H9 (cell line): Measurements from ENCODE around the gene MACROH2A1. TPM values are rescaled to one million over a fixed set of nuclear protein-coding genes. Genes with fewer than 3 reads are reported as not detected.

Experiments
- DNase-seq: peaks from one replicate; pipeline ENCODE4 v3.0.0-alpha.2; 2017
- H2AFZ ChIP-seq: one replicate; pipeline ENCODE4 v1.6.1; 2013; ENCODE audit warnings: mild to moderate bottlenecking, low read length, control low read depth, moderate library complexity
- H2AK5ac ChIP-seq: 2 replicates; pipeline ENCODE4 v1.6.1; 2013; ENCODE audit warnings: low read length, control low read depth, mixed read lengths; ENCODE audit not compliant: insufficient read length
- H2BK120ac ChIP-seq: one replicate; pipeline ENCODE4 v1.6.1; 2013; ENCODE audit warnings: low read depth, mild to moderate bottlenecking, low read length, control low read depth, inconsistent platforms; ENCODE audit not compliant: poor library complexity, severe bottlenecking
- H2BK12ac ChIP-seq: 2 replicates; pipeline ENCODE4 v1.6.1; 2013; ENCODE audit warnings: low read length, control low read depth, mixed read lengths, low read depth; ENCODE audit not compliant: insufficient read length
- H2BK15ac ChIP-seq: 2 replicates; pipeline ENCODE4 v1.6.1; 2013; ENCODE audit warnings: low read depth, low read length, control low read depth
- H2BK20ac ChIP-seq: one replicate; pipeline ENCODE4 v1.6.1; 2013; ENCODE audit warnings: low read depth, mild to moderate bottlenecking, low read length, control low read depth, inconsistent platforms; ENCODE audit not compliant: poor library complexity, severe bottlenecking
- H2BK5ac ChIP-seq: 2 replicates; pipeline ENCODE4 v1.6.1; 2013; ENCODE audit warnings: low read length, control low read depth, mixed read lengths; ENCODE audit not compliant: insufficient read length
- H3K14ac ChIP-seq: 2 replicates; pipeline ENCODE4 v1.6.1; 2013; ENCODE audit warnings: low read length, control low read depth; ENCODE audit not compliant: insufficient read depth
- H3K18ac ChIP-seq: 2 replicates; pipeline ENCODE4 v1.6.1; 2013; ENCODE audit warnings: low read depth, mild to moderate bottlenecking, mixed read lengths, low read length, control low read depth; ENCODE audit not compliant: insufficient read length
- H3K23ac ChIP-seq: 2 replicates; pipeline ENCODE4 v1.6.1; 2013; ENCODE audit warnings: low read length, control low read depth, mixed read lengths, low read depth; ENCODE audit not compliant: insufficient read length
- H3K23me2 ChIP-seq: 2 replicates; pipeline ENCODE4 v1.6.1; 2013; ENCODE audit warnings: low read depth, mild to moderate bottlenecking, mixed read lengths, low read length, control low read depth; ENCODE audit not compliant: insufficient read length, poor library complexity, severe bottlenecking
- H3K27ac ChIP-seq: 2 replicates; pipeline ENCODE4 v1.5.1; 2013; ENCODE audit warnings: low read length, control low read depth, mixed read lengths, low read depth; ENCODE audit not compliant: insufficient read length
- H3K27me3 ChIP-seq: 2 replicates; pipeline ENCODE4 v1.6.1; 2013; ENCODE audit warnings: low read length, control low read depth, inconsistent platforms; ENCODE audit not compliant: insufficient read depth
- H3K4ac ChIP-seq: 2 replicates; pipeline ENCODE4 v1.6.1; 2013; ENCODE audit warnings: low read depth, mild to moderate bottlenecking, control low read depth, inconsistent platforms, low read length, moderate library complexity
- H3K4me1 ChIP-seq: 2 replicates; pipeline ENCODE4 v1.6.1; 2013; ENCODE audit warnings: low read length, control low read depth, inconsistent platforms; ENCODE audit not compliant: insufficient read depth
- H3K4me2 ChIP-seq: 2 replicates; pipeline ENCODE4 v1.6.1; 2013; ENCODE audit warnings: low read length, control low read depth, mixed read lengths; ENCODE audit not compliant: insufficient read length, insufficient read depth
- H3K56ac ChIP-seq: 2 replicates; pipeline ENCODE4 v1.6.1; 2013; ENCODE audit warnings: low read depth, mild to moderate bottlenecking, mixed read lengths, low read length, control low read depth; ENCODE audit not compliant: insufficient read length
- H3K79me1 ChIP-seq: 2 replicates; pipeline ENCODE4 v1.6.1; 2013; ENCODE audit warnings: low read depth, mild to moderate bottlenecking, moderate library complexity, low read length, control low read depth, inconsistent platforms; ENCODE audit not compliant: insufficient read depth, poor library complexity, severe bottlenecking
- H3K79me2 ChIP-seq: 2 replicates; pipeline ENCODE4 v1.6.1; 2013; ENCODE audit warnings: low read length, control low read depth, inconsistent platforms; ENCODE audit not compliant: insufficient read depth
- H3K9ac ChIP-seq: 2 replicates; pipeline ENCODE4 v1.6.1; 2013; ENCODE audit warnings: low read length, control low read depth, mixed read lengths; ENCODE audit not compliant: insufficient read length; ENCODE audit errors: extremely low read depth
- H3K9me3 ChIP-seq: one replicate; pipeline ENCODE4 v1.6.1; 2013; ENCODE audit warnings: low read depth, low read length, inconsistent platforms; ENCODE audit not compliant: control insufficient read depth
- H3T11ph ChIP-seq: one replicate; pipeline ENCODE4 v1.6.1; 2013; ENCODE audit warnings: mild to moderate bottlenecking, low read length, control low read depth, inconsistent platforms
- H4K20me1 ChIP-seq: one replicate; pipeline ENCODE4 v1.6.1; 2013; ENCODE audit not compliant: control insufficient read depth, insufficient read length, insufficient read depth
- H4K5ac ChIP-seq: 2 replicates; pipeline ENCODE4 v1.6.1; 2013; ENCODE audit warnings: low read depth, mild to moderate bottlenecking, mixed read lengths, low read length, control low read depth; ENCODE audit not compliant: insufficient read length
- H4K8ac ChIP-seq: replicated peaks from 2 replicates; pipeline ENCODE4 v1.6.1; 2013; ENCODE audit warnings: low read length, control low read depth, mixed read lengths, low read depth; ENCODE audit not compliant: insufficient read length
- H4K91ac ChIP-seq: 2 replicates; pipeline ENCODE4 v1.6.1; 2013; ENCODE audit warnings: low read depth, mild to moderate bottlenecking, moderate library complexity, mixed read lengths, low read length, control low read depth; ENCODE audit not compliant: insufficient read length
- H3K27ac Mint-ChIP-seq, 3 experiments: 2 replicates in 2 of 3; 3 replicates in 1 of 3; pipeline ENCODE4 v1.8.0; 2020 to 2021; ENCODE audit warnings: mixed read lengths in 3 of 3, mild to moderate bottlenecking in 1 of 3, moderate library complexity in 1 of 3
- H3K27me3 Mint-ChIP-seq: 2 replicates; pipeline ENCODE4 v1.8.0; 2021; ENCODE audit warnings: low read depth, mild to moderate bottlenecking, moderate library complexity, mixed read lengths
- H3K36me3 Mint-ChIP-seq, 3 experiments: 2 replicates in 2 of 3; 3 replicates in 1 of 3; pipeline ENCODE4 v1.8.0; 2020 to 2021; ENCODE audit warnings: low read depth in 3 of 3, mixed read lengths in 3 of 3; ENCODE audit not compliant: insufficient read depth in 1 of 3
- H3K4me1 Mint-ChIP-seq, 2 experiments: 2 replicates each; pipeline ENCODE4 v1.8.0; 2020; ENCODE audit warnings: mixed read lengths in 2 of 2
- H3K4me3 Mint-ChIP-seq, 2 experiments: 2 replicates in 1 of 2; 3 replicates in 1 of 2; pipeline ENCODE4 v1.8.0; 2020 to 2021; ENCODE audit warnings: mild to moderate bottlenecking in 2 of 2, mixed read lengths in 2 of 2, moderate library complexity in 1 of 2
- H3K9me3 Mint-ChIP-seq, 2 experiments: 2 replicates in 1 of 2; 3 replicates in 1 of 2; pipeline ENCODE4 v1.8.0; 2020; ENCODE audit warnings: mild to moderate bottlenecking in 2 of 2, mixed read lengths in 2 of 2, moderate library complexity in 1 of 2
- WGBS: extraction: QIAGEN DNeasy Blood & Tissue Kit; methylation state at CpG from one replicate; pipeline ENCODE4 v1.1.7; 2013; ENCODE audit warnings: missing lambda C conversion rate, low lambda C conversion rate, mixed read lengths; ENCODE audit not compliant: insufficient read length; ENCODE audit errors: extremely low coverage; 5-methylcytosine and 5-hydroxymethylcytosine counted together
- total RNA-seq: library from RNA; stranded (reverse); gene quantifications from 2 replicates; pipeline ENCODE4 v1.2.1, GENCODE V29; 2021
- TF ChIP-seq, protein P1 (sequence below): fragments of 200-600 bp; sonication (generic); conservative IDR thresholded peaks from 3 replicates; pipeline ENCODE4 v1.8.0; 2021; ENCODE audit warnings: antibody characterized with exemption, mild to moderate bottlenecking

Gene MACROH2A1
- total RNA-seq, 1 experiment from 2014 or later = 111 TPM

DNA sequence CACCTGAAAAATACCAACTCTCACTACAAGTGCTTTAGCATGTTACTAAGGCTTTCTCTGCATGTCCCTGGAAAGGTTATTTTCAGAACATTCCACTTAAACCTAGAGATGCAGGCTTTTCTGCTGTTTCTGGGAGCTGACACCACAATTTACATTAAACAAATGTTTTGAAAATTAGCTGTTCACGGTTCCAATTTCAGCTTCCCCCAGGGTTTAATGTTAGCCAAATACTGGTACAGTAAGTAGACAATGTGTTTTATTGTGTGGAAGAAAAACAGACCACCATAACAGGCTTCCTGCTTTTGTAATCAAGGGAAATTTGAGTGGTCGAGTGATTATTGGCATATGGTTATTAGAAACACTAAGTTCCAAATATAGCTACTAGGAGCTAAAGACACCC lies 32.0 kb downstream of the MACROH2A1 start:
- no peak overlapping the region for H2BK20ac ChIP-seq
- no peaks in the 10 kb centered on the region; the same call in 1 of the 2 replicates for H3K27me3 Mint-ChIP-seq
- no peaks in the 10 kb centered on the region for H3K23me2 ChIP-seq
- H2BK15ac ChIP-seq = no peak overlapping the region
- no peak overlapping the region for H2BK12ac ChIP-seq
- no peak overlapping the region for H3K4me3 Mint-ChIP-seq
- peaks cover 2 to 47% (median 5%) of the 10 kb centered on the region in 3 experiments; a peak in 6 of 7 replicates for H3K36me3 Mint-ChIP-seq
- no peaks in the 10 kb centered on the region for H3K79me1 ChIP-seq
- H3K4me2 ChIP-seq = no peak overlapping the region
- no peaks in the 10 kb centered on the region for H3K9me3 ChIP-seq
- H4K5ac ChIP-seq = no peak overlapping the region
- H3K9ac ChIP-seq = no peak overlapping the region
- H2BK120ac ChIP-seq = no peak overlapping the region
- no peaks in the 10 kb centered on the region for H3K4me1 Mint-ChIP-seq
- H3K9me3 Mint-ChIP-seq = no peaks in the 10 kb centered on the region
- no peak overlapping the region for H2AFZ ChIP-seq
- no peaks in the 10 kb centered on the region for H3K27me3 ChIP-seq
- H2BK5ac ChIP-seq = no peak overlapping the region
- no peak overlapping the region for H4K91ac ChIP-seq
- H3K4me1 ChIP-seq = no peaks in the 10 kb centered on the region
- H4K8ac ChIP-seq = no peak overlapping the region
- H3K79me2 ChIP-seq = no peaks in the 10 kb centered on the region
- H3K4ac ChIP-seq = no peak overlapping the region
- no peak overlapping the region for H3K27ac ChIP-seq
- no peak overlapping the region for H3K18ac ChIP-seq
- H3K14ac ChIP-seq = no peak overlapping the region
- WGBS = no CpG with 5 or more reads among the region's 2 CpGs
- DNase-seq = no peak
- H2AK5ac ChIP-seq = no peak overlapping the region
- TF ChIP-seq, protein P1, sequence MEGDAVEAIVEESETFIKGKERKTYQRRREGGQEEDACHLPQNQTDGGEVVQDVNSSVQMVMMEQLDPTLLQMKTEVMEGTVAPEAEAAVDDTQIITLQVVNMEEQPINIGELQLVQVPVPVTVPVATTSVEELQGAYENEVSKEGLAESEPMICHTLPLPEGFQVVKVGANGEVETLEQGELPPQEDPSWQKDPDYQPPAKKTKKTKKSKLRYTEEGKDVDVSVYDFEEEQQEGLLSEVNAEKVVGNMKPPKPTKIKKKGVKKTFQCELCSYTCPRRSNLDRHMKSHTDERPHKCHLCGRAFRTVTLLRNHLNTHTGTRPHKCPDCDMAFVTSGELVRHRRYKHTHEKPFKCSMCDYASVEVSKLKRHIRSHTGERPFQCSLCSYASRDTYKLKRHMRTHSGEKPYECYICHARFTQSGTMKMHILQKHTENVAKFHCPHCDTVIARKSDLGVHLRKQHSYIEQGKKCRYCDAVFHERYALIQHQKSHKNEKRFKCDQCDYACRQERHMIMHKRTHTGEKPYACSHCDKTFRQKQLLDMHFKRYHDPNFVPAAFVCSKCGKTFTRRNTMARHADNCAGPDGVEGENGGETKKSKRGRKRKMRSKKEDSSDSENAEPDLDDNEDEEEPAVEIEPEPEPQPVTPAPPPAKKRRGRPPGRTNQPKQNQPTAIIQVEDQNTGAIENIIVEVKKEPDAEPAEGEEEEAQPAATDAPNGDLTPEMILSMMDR = no peak
- H3K27ac Mint-ChIP-seq = no peak overlapping the region
- no peaks in the 10 kb centered on the region for H4K20me1 ChIP-seq
- H3K56ac ChIP-seq = no peak overlapping the region
- H3K23ac ChIP-seq = no peak overlapping the region
- no peak overlapping the region for H3T11ph ChIP-seq
